ENCODE data around the gene ZPLD1.

ZPLD1 gene

DNA sequence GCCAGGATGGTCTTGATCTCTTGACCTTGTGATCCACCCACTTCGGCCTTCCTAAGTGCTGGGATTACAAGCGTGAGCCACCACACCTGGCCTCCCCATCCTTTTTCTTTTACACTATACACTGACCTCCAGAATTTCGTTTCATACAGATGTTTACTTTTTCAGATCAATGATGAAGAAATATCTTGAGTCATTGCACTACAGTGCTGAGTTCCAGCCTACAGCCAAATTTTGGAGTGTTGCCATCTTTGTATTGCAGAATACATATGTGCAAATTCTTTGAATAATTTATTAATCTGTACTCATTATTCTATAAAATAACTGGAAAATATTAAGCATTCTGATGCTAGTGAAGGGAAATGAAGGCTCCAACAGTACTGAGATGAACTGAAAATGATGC is 12.5 kb downstream of the ZPLD1 start:
- Mint-ChIP-seq H3K27ac (no peak overlapping the region), H3K4me3 (no peak overlapping the region), H3K36me3 (ENCODE audit: low read depth) (no peaks in the 10 kb centered on the region), H3K4me1 (ENCODE audit: low read depth) (no peaks in the 10 kb centered on the region), H3K27me3 (no peaks in the 10 kb centered on the region), H3K9me3 (no peaks in the 10 kb centered on the region)
- intact Hi-C loops (cut with micrococcal nuclease) = no loop called here

GRCh38 chr3:102449341-102449740 is 14.5 kb downstream of the ZPLD1 start:
- no peaks in the 10 kb centered on the region for H3K4me1 Mint-ChIP-seq (ENCODE audit: low read depth)
- no peaks in the 10 kb centered on the region for H3K9me3 Mint-ChIP-seq
- H3K27ac Mint-ChIP-seq = no peak overlapping the region
- no peaks in the 10 kb centered on the region for H3K36me3 Mint-ChIP-seq (ENCODE audit: low read depth)
- H3K4me3 Mint-ChIP-seq = no peak overlapping the region
- no peaks in the 10 kb centered on the region for H3K27me3 Mint-ChIP-seq
- intact Hi-C loops (cut with micrococcal nuclease) = no loop called here

GRCh38 chr3:102449930-102450329 is 15.1 kb downstream of the ZPLD1 start:
- Mint-ChIP-seq H3K27me3 (no peaks in the 10 kb centered on the region), H3K36me3 (ENCODE audit: low read depth) (no peaks in the 10 kb centered on the region), H3K27ac (no peak overlapping the region), H3K9me3 (no peaks in the 10 kb centered on the region), H3K4me1 (ENCODE audit: low read depth) (no peaks in the 10 kb centered on the region), H3K4me3 (no peak overlapping the region)
- intact Hi-C loops (cut with micrococcal nuclease) = no loop called here

- no peaks in the 10 kb centered on the region for H3K4me1 Mint-ChIP-seq (ENCODE audit: low read depth)
- H3K9me3 Mint-ChIP-seq = no peaks in the 10 kb centered on the region
- H3K27me3 Mint-ChIP-seq = no peaks in the 10 kb centered on the region
- H3K27ac Mint-ChIP-seq = no peak overlapping the region
- intact Hi-C loops (cut with micrococcal nuclease) = no loop called here
- no peak overlapping the region for H3K4me3 Mint-ChIP-seq
- no peaks in the 10 kb centered on the region for H3K36me3 Mint-ChIP-seq (ENCODE audit: low read depth)
These were observed 16.2 kb downstream of the ZPLD1 start for GRCh38 chr3:102450976-102451375.

GRCh38 chr3:102451543-102451942 is 16.7 kb downstream of the ZPLD1 start:
- Mint-ChIP-seq H3K27me3 (no peaks in the 10 kb centered on the region), H3K9me3 (no peaks in the 10 kb centered on the region), H3K36me3 (ENCODE audit: low read depth) (no peaks in the 10 kb centered on the region), H3K4me3 (no peak overlapping the region), H3K27ac (no peak overlapping the region), H3K4me1 (ENCODE audit: low read depth) (no peaks in the 10 kb centered on the region)
- intact Hi-C loops (cut with micrococcal nuclease) = no loop called here

DNA sequence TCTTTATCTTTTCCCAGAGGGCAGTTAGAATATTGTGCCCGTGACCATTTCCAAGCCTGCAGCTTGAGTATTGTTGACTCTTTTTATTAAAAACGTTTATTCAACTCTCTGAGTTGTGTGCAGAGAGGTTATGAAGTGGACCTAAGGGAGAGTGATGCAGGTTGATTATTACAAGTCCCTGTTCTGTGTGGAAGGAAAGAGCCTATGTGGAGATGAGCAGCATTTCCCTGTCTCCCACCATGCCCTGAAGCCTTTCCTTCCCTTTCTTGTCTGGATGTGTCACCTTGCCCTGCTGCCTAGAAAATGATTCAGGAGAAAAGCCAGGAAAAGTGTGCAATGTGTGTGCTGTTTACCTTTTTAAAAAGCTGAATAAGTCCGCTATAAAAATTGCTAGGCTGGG is 19.4 kb downstream of the ZPLD1 start:
- Mint-ChIP-seq H3K36me3 (ENCODE audit: low read depth) (no peaks in the 10 kb centered on the region), H3K4me3 (no peak overlapping the region), H3K4me1 (ENCODE audit: low read depth) (no peaks in the 10 kb centered on the region), H3K27me3 (no peaks in the 10 kb centered on the region), H3K9me3 (no peaks in the 10 kb centered on the region), H3K27ac (no peak overlapping the region)
- intact Hi-C loops (cut with micrococcal nuclease) = no loop called here

GRCh38 chr3:102457644-102458043 is 22.8 kb downstream of the ZPLD1 start:
- Mint-ChIP-seq H3K9me3 (no peaks in the 10 kb centered on the region), H3K4me1 (ENCODE audit: low read depth) (no peaks in the 10 kb centered on the region), H3K27ac (no peak overlapping the region), H3K27me3 (peaks cover 2% of the 10 kb centered on the region), H3K4me3 (no peak overlapping the region), H3K36me3 (ENCODE audit: low read depth) (no peaks in the 10 kb centered on the region)
- intact Hi-C loops (cut with micrococcal nuclease) = no loop called here

DNA sequence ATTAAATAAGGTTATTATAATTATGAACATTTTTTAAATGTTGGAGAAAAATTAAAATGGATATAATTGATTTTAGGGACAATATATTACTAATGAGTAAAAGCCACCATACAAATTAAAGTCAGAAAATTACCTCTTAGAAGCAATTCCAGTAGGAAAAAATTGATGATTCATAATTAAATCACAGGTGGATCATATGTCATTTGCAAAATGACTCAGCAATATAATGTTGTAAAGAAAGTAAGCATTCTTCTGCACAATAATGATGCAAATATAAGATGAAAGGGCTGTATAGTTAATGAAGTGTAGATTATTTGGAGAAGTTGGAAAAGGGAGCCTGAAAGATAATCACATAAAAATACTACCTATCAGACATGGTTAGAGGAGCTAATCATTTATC is 25.8 kb downstream of the ZPLD1 start:
- intact Hi-C loops (cut with micrococcal nuclease) = no loop called here
- H3K4me3 Mint-ChIP-seq = no peak overlapping the region
- no peak overlapping the region for H3K27ac Mint-ChIP-seq

GRCh38 chr3:102464261-102464660 is 29.4 kb downstream of the ZPLD1 start:
- Mint-ChIP-seq H3K27ac (no peak overlapping the region), H3K9me3 (no peaks in the 10 kb centered on the region), H3K36me3 (ENCODE audit: low read depth) (no peaks in the 10 kb centered on the region), H3K4me1 (ENCODE audit: low read depth) (no peaks in the 10 kb centered on the region), H3K27me3 (peaks cover 5% of the 10 kb centered on the region), H3K4me3 (no peak overlapping the region)
- intact Hi-C loops (cut with micrococcal nuclease) = no loop called here

More for the DNA sequence above, 25.8 kb downstream of the ZPLD1 start:
- Mint-ChIP-seq H3K27me3 (peaks cover 2% of the 10 kb centered on the region), H3K9me3 (no peaks in the 10 kb centered on the region), H3K4me1 (ENCODE audit: low read depth) (no peaks in the 10 kb centered on the region), H3K36me3 (ENCODE audit: low read depth) (no peaks in the 10 kb centered on the region)

DNA sequence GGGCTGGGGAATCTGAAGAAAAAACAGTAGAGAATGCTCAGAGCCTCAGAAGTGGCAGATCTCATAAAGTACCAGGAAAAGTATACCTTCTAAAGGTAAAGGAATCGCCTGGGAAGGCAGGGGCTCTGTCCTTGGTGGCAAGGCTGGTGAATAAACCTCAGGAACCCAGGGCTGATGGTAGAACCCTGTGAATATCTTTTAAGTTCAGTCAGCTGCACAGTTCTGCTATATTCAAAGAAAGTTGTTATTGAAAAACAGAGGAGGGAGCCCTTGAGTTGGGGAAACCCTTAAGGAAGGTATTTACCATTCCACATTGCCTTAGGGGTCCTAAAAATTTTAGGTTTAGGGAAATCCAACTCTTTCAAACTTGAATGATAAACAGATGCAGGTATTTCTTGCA is 31.2 kb downstream of the ZPLD1 start:
- Mint-ChIP-seq H3K36me3 (ENCODE audit: low read depth) (no peaks in the 10 kb centered on the region), H3K4me1 (ENCODE audit: low read depth) (no peaks in the 10 kb centered on the region), H3K27me3 (peaks cover 5% of the 10 kb centered on the region), H3K27ac (no peak overlapping the region), H3K4me3 (no peak overlapping the region), H3K9me3 (no peaks in the 10 kb centered on the region)
- intact Hi-C loops (cut with micrococcal nuclease) = no loop called here

GRCh38 chr3:102470066-102470465 is 35.3 kb downstream of the ZPLD1 start:
- H3K4me3 Mint-ChIP-seq = no peak overlapping the region
- H3K9me3 Mint-ChIP-seq = no peaks in the 10 kb centered on the region
- no peaks in the 10 kb centered on the region for H3K36me3 Mint-ChIP-seq (ENCODE audit: low read depth)
- intact Hi-C loops (cut with micrococcal nuclease) = no loop called here
- H3K27ac Mint-ChIP-seq = no peak overlapping the region
- peaks cover 3% of the 10 kb centered on the region for H3K27me3 Mint-ChIP-seq
- no peaks in the 10 kb centered on the region for H3K4me1 Mint-ChIP-seq (ENCODE audit: low read depth)

DNA sequence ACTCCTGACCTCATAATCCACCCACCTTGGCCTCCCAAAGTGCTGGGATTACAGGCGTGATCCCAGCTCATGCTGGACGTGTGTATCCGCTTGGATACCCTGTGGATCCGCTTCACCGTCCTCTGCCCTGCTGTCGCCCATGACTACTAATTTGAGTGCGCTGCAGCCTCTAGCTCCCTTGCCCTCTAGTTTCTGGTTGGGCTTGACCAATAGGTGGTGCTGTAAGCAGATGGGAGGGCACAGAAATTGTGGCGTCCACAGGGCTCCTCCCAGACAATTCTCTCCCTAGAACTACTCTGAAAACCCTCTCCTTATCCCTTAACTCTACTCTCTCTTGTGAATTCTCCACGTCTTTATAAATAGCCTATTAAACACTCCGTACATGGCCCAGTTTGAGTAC is 36.2 kb downstream of the ZPLD1 start:
- Mint-ChIP-seq H3K36me3 (ENCODE audit: low read depth) (no peaks in the 10 kb centered on the region), H3K27me3 (peaks cover 3% of the 10 kb centered on the region), H3K9me3 (no peaks in the 10 kb centered on the region), H3K4me1 (ENCODE audit: low read depth) (no peaks in the 10 kb centered on the region), H3K4me3 (no peak overlapping the region), H3K27ac (no peak overlapping the region)
- intact Hi-C loops (cut with micrococcal nuclease) = no loop called here

DNA sequence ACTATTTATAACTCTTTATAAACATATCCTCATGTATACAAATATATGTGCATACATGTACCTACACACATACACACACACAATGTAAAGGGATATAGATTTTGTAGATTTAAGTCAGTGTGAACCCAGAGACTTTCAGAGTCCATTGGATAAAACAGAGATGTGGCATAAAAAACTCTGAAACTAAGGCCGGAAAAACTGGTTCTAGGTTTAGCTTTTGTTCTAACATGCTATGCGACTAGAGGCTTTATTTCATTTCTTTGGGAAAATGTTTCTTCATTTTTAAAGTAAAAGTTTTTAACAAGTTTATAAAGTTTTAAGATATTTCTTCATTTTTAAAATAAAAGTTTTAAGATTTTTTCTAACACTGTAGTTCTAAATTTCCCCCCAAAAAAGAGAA is 36.7 kb downstream of the ZPLD1 start:
- H3K27me3 Mint-ChIP-seq = peaks cover 2% of the 10 kb centered on the region
- H3K27ac Mint-ChIP-seq = no peak overlapping the region
- intact Hi-C loops (cut with micrococcal nuclease) = no loop called here
- H3K4me3 Mint-ChIP-seq = no peak overlapping the region
- H3K4me1 Mint-ChIP-seq (ENCODE audit: low read depth) = no peaks in the 10 kb centered on the region
- H3K36me3 Mint-ChIP-seq (ENCODE audit: low read depth) = no peaks in the 10 kb centered on the region
- H3K9me3 Mint-ChIP-seq = no peaks in the 10 kb centered on the region

DNA sequence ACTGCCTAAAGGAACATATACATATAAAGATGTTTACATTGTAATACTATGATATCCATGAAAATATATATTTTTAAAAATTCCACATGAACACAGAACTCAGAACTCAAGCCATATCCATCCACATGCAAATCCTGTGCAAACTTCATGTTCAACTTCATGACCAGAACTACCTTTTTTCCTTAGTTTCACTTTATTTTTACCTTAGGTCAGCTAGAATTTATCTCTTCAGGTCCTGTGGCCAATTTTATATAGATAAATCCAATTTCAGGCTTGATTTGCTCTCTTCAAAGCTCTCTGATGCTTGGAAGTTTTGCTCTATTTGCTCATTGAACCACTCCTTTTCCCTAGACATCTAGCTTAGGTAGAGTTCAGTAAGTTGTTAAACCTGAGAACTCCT is 38.8 kb downstream of the ZPLD1 start:
- H3K4me3 Mint-ChIP-seq = no peak overlapping the region
- intact Hi-C loops (cut with micrococcal nuclease) = no loop called here
- H3K36me3 Mint-ChIP-seq (ENCODE audit: low read depth) = no peaks in the 10 kb centered on the region
- H3K9me3 Mint-ChIP-seq = no peaks in the 10 kb centered on the region
- no peaks in the 10 kb centered on the region for H3K4me1 Mint-ChIP-seq (ENCODE audit: low read depth)
- H3K27me3 Mint-ChIP-seq = no peaks in the 10 kb centered on the region
- H3K27ac Mint-ChIP-seq = no peak overlapping the region

DNA sequence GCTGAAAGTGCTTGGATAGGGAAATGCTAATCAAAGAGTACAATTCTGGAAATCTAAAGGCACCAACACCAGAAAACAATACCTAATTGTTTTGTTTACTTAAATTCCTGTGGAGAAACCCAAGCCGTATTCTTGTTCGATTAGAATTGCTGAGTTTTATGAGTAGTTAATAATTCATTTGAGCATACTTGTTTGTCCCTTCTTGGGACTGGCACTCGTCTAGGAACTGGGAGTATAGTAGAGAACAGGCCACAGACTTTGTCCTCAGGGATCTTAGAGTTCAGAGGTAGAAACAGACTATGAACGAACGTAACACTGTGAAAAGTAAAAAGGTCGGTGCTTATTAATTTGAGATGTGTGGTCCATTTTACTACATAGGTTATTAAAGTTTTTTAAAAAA is 39.4 kb downstream of the ZPLD1 start:
- Mint-ChIP-seq H3K9me3 (no peaks in the 10 kb centered on the region), H3K4me1 (ENCODE audit: low read depth) (no peaks in the 10 kb centered on the region), H3K36me3 (ENCODE audit: low read depth) (no peaks in the 10 kb centered on the region), H3K27me3 (no peaks in the 10 kb centered on the region), H3K27ac (no peak overlapping the region), H3K4me3 (no peak overlapping the region)
- intact Hi-C loops (cut with micrococcal nuclease) = no loop called here

- H3K4me1 Mint-ChIP-seq (ENCODE audit: low read depth) = no peaks in the 10 kb centered on the region
- intact Hi-C loops (cut with micrococcal nuclease) = no loop called here
- no peak overlapping the region for H3K27ac Mint-ChIP-seq
- no peak overlapping the region for H3K4me3 Mint-ChIP-seq
- H3K36me3 Mint-ChIP-seq (ENCODE audit: low read depth) = no peaks in the 10 kb centered on the region
- no peaks in the 10 kb centered on the region for H3K27me3 Mint-ChIP-seq
- no peaks in the 10 kb centered on the region for H3K9me3 Mint-ChIP-seq
These were observed 41.4 kb downstream of the ZPLD1 start for GRCh38 chr3:102476198-102476597.

Data from dendritic cell treated with granulocyte-macrophage colony-stimulating factor and Interleukin-4, amounts not matched to agents 40 ng/mL and 50 ng/mL, for 4 days (primary cell).